ENCODE results near the gene IL31RA. TPM values are rescaled to one million over a fixed set of nuclear protein-coding genes. Genes with fewer than 3 reads are reported as not detected.

The IL31RA gene
- total and polyA plus RNA-seq, 8 donors = 0.10 to 0.55 (median 0.18) TPM

DNA sequence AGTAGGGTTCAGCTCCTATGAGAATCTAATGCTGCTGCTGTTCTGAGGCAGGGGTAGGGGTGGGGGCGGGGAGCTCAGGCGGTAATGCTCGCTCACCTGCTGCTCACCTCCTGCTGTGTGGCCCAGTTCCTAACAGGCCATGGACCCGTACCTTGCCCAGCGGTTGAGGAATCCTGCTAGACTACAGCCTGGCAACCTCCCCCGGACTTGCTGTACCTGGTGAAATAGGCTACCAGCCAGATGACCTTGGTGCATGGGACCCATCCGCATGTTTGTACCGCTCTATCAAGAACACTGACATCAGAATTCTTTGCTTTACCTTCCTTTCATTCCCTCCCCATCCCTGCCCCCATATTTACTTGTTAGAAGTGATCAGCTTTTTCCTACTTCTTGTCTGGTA lies 15.3 kb downstream of the IL31RA start:
- intact Hi-C loops (cut with DNase I) = no loop called here

DNA sequence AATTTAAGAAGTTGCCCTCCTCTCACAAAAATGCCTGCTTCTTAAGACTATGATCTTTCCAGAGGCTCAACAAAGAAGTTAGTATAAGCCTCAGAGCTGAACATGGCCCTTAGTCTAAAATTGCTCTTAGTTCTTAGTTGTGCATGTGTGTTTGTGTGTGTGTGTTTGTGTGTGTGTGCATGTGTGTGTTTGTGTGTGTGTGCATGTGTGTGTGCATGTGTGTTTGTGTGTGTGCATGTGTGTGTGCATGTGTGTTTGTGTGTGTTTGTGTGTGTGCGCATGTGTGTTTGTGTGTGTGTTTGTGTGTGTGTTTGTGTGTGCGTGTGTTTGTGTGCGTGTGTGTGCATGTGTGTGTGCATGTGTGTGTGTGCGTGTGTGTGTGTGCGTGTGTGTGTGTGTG lies 15.8 kb downstream of the IL31RA start:
- H3K4me1 ChIP-seq = peaks cover 5 to 7% of the 10 kb centered on the region in 2 donors
- intact Hi-C loops (cut with DNase I) = no loop called here

More for the DNA sequence above, 15.3 kb downstream of the IL31RA start:
- TF ChIP-seq, protein P1, sequence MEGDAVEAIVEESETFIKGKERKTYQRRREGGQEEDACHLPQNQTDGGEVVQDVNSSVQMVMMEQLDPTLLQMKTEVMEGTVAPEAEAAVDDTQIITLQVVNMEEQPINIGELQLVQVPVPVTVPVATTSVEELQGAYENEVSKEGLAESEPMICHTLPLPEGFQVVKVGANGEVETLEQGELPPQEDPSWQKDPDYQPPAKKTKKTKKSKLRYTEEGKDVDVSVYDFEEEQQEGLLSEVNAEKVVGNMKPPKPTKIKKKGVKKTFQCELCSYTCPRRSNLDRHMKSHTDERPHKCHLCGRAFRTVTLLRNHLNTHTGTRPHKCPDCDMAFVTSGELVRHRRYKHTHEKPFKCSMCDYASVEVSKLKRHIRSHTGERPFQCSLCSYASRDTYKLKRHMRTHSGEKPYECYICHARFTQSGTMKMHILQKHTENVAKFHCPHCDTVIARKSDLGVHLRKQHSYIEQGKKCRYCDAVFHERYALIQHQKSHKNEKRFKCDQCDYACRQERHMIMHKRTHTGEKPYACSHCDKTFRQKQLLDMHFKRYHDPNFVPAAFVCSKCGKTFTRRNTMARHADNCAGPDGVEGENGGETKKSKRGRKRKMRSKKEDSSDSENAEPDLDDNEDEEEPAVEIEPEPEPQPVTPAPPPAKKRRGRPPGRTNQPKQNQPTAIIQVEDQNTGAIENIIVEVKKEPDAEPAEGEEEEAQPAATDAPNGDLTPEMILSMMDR (IDR thresholded peaks at IDR 0.05) = no peak
- Histone ChIP-seq H3K36me3 (no peaks in the 10 kb centered on the region), H3K4me1 (peaks cover 5 to 7% of the 10 kb centered on the region in 2 donors), H3K9me3 (no peaks in the 10 kb centered on the region), H3K27ac (no peak overlapping the region), H3K4me3 (no peak overlapping the region), H3K27me3 (no peaks in the 10 kb centered on the region)
- ATAC-seq = no peak
- no peak for DNase-seq

DNA sequence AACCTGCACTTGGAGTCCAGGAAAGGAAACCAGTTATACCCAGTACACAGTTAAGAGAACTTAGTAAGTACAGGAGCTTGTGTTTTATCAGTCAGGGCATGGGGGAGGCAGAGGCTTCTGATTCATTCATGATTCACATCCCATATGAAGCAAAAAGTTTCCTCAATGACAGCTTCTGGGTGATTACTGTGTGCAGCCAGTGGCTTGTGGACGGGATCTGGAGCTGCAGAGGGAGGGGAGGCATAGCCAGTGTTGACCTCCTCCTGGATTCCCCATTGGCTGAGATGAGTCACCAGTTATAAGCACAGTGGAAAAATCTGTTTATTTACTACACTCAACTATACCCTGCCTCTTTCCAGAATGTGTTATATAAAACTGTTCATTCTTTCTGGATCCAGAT lies 17.7 kb downstream of the IL31RA start:
- DNase-seq (peak in 1 of 4 donors; percentile 67), ATAC-seq (peak; percentile 93)
- H3K4me3 ChIP-seq = no peak overlapping the region
- intact Hi-C loops (cut with DNase I) = no loop called here
- no peaks in the 10 kb centered on the region for H3K9me3 ChIP-seq
- TF ChIP-seq, protein P1 (IDR thresholded peaks at IDR 0.05) = no peak
- H3K27ac ChIP-seq = no peak overlapping the region
- H3K4me1 ChIP-seq = peaks cover 5 to 7% of the 10 kb centered on the region in 2 donors
- no peaks in the 10 kb centered on the region for H3K36me3 ChIP-seq
- no peaks in the 10 kb centered on the region for H3K27me3 ChIP-seq

More for the DNA sequence above, 15.8 kb downstream of the IL31RA start:
- ATAC-seq = no peak
- TF ChIP-seq, protein P1 (IDR thresholded peaks at IDR 0.05) = no peak
- Histone ChIP-seq H3K36me3 (no peaks in the 10 kb centered on the region), H3K4me3 (no peak overlapping the region), H3K27ac (no peak overlapping the region), H3K27me3 (no peaks in the 10 kb centered on the region), H3K9me3 (no peaks in the 10 kb centered on the region)
- DNase-seq = no peak

DNA sequence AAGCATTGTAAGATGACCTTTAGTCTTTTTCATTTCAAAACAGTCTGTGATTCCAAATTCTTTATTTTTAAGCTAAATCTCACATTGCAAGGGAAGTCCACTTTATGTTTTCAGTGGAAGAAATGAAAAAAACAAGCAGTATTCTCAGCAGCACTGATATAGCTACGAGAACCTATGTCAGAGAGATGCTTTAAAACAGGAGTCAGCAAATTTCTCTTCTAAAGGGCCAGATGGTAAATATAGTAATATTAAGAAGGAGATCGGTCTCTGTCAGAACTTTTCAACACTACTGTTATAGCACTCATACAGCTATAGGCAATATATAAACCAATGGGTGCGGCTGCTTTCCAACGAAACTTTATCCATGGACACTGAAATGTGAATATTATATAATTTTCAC lies 18.7 kb downstream of the IL31RA start:
- H3K4me3 ChIP-seq = no peak overlapping the region
- intact Hi-C loops (cut with DNase I) = no loop called here
- peaks cover 5 to 7% of the 10 kb centered on the region in 2 donors for H3K4me1 ChIP-seq
- no peak overlapping the region for H3K27ac ChIP-seq
- H3K36me3 ChIP-seq = no peaks in the 10 kb centered on the region
- ATAC-seq (no peak), DNase-seq (no peak)
- no peaks in the 10 kb centered on the region for H3K9me3 ChIP-seq
- H3K27me3 ChIP-seq = no peaks in the 10 kb centered on the region
- TF ChIP-seq, protein P1 (IDR thresholded peaks at IDR 0.05) = no peak

DNA sequence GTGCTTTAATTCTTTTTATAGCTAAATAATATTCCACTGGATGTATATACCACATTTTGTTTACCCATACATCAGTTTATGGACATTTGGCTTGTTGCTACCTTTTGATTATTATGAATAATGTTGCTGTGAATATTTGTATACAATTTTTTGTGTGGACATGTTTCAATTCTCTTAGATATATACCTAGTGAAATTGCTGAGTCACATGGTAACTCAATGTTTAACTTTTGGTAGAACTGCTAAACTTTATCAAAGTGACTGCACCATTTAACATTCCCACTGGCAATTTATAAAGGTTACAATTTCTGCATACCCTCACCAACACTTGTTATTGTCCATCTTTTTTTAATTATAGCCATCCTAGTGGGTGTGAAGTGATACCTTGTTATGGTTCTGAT lies 22.1 kb downstream of the IL31RA start:
- Histone ChIP-seq H3K4me3 (no peak overlapping the region), H3K27me3 (no peaks in the 10 kb centered on the region), H3K27ac (no peak overlapping the region), H3K9me3 (no peaks in the 10 kb centered on the region), H3K4me1 (peaks cover 5 to 7% of the 10 kb centered on the region in 2 donors), H3K36me3 (no peaks in the 10 kb centered on the region)
- TF ChIP-seq, protein P1 (IDR thresholded peaks at IDR 0.05) = no peak
- intact Hi-C loops (cut with DNase I) = no loop called here
- DNase-seq (no peak), ATAC-seq (no peak)
